Tibial nerve (tissue), 4 donors: ENCODE results near the gene GAB1. TPM values are rescaled to one million over a fixed set of nuclear protein-coding genes. Genes with fewer than 3 reads are reported as not detected.

Source experiments
- DNase-seq, 2 donors: peaks; one replicate each; pipeline ENCODE4 v3.0.0-alpha.2; 2019; ENCODE audit warnings: low spot score in 2 of 2
- H3K27ac ChIP-seq, 4 donors: fragments of 200-600 bp; sonication (generic) in 3 of 4; one replicate each; pipeline ENCODE4 v1.5.1; 2017 to 2019; ENCODE audit warnings: mild to moderate bottlenecking in 1 of 4
- H3K27me3 ChIP-seq, 2 donors: fragments of 200-600 bp; sonication (generic) in 1 of 2; one replicate each; pipeline versions ENCODE4 v1.5.1 to v1.6.0; 2017 to 2019
- H3K36me3 ChIP-seq, 3 donors: fragments of 200-600 bp; sonication (generic); one replicate each; pipeline ENCODE4 v1.5.1; 2018 to 2019
- H3K4me1 ChIP-seq, 4 donors: fragments of 200-600 bp; sonication (generic) in 3 of 4; one replicate each; pipeline ENCODE4 v1.5.1; 2017 to 2019
- H3K4me3 ChIP-seq, 4 donors: fragments of 200-600 bp; sonication (generic) in 3 of 4; one replicate each; pipeline ENCODE4 v1.5.1; 2017 to 2019; ENCODE audit warnings: mild to moderate bottlenecking in 1 of 4, moderate library complexity in 1 of 4
- H3K9me3 ChIP-seq, 4 donors: fragments of 200-600 bp; sonication (generic) in 3 of 4; one replicate each; pipeline ENCODE4 v1.5.1; 2017 to 2019
- EP300 ChIP-seq, 2 donors: sonication (generic); formaldehyde crosslinking; IDR thresholded peaks; one replicate each; pipeline ENCODE4 v1.6.1; 2017; ENCODE audit warnings: antibody characterized with exemption in 2 of 2, mild to moderate bottlenecking in 1 of 2
- POLR2A ChIP-seq, 2 donors: fragments of 450-650 bp; IDR thresholded peaks; one replicate each; pipeline ENCODE4 v1.6.1; 2017; ENCODE audit warnings: antibody characterized with exemption in 2 of 2, mild to moderate bottlenecking in 2 of 2, moderate library complexity in 2 of 2
- WGBS, 2 donors: methylation state at CpG; one replicate each; pipeline ENCODE4 v1.1.5; 2018; 5-methylcytosine and 5-hydroxymethylcytosine counted together
- total RNA-seq, 4 donors: library from RNA; depleted of rRNA; stranded (reverse); fragments of >200 nt; gene quantifications; one replicate each; pipeline ENCODE4 v1.1.0, GENCODE V29; 2016
- TF ChIP-seq, protein P1 (sequence below), 5 experiments: fragments of 200-600 bp in 3 of 5; fragments of 450-650 bp in 2 of 5; sonication (generic) in 3 of 5; IDR thresholded peaks; one replicate each; pipeline ENCODE4 v1.5.1; 2016 to 2019; ENCODE audit warnings: antibody characterized with exemption in 5 of 5, mild to moderate bottlenecking in 3 of 5, moderate library complexity in 2 of 5

The GAB1 gene
- total RNA-seq, 4 donors from 2014 or later = 50.7 to 123 (median 81.4) TPM

DNA sequence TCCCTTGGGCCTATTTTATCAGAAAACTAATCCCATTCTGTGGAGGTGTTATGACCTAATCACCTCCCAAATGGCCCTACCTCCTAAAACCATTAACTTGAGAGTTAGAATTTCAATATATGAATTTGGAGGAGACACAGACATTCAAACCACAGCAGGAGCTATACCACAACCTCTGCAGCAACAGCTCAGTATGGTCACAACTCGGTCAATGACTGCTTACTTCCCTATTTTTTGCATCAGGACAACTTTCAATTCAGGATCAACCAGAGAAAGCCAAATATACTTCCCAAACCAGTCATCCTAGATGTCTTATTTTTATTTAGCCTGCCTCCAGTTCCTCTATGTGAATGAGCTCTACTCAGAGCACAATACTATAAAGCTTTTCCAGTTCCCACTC lies 165.6 kb downstream of the GAB1 start:
- H3K4me3 ChIP-seq = no peak overlapping the region
- TF ChIP-seq, protein P1, sequence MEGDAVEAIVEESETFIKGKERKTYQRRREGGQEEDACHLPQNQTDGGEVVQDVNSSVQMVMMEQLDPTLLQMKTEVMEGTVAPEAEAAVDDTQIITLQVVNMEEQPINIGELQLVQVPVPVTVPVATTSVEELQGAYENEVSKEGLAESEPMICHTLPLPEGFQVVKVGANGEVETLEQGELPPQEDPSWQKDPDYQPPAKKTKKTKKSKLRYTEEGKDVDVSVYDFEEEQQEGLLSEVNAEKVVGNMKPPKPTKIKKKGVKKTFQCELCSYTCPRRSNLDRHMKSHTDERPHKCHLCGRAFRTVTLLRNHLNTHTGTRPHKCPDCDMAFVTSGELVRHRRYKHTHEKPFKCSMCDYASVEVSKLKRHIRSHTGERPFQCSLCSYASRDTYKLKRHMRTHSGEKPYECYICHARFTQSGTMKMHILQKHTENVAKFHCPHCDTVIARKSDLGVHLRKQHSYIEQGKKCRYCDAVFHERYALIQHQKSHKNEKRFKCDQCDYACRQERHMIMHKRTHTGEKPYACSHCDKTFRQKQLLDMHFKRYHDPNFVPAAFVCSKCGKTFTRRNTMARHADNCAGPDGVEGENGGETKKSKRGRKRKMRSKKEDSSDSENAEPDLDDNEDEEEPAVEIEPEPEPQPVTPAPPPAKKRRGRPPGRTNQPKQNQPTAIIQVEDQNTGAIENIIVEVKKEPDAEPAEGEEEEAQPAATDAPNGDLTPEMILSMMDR (IDR thresholded peaks at IDR 0.05) = no peak
- TF ChIP-seq EP300 (IDR thresholded peaks at IDR 0.05) = no peak
- no peak for TF ChIP-seq POLR2A (IDR thresholded peaks at IDR 0.05)
- WGBS, 2 donors = 71 to 77% methylated on average over 1 of the region's 1 CpG
- H3K36me3 ChIP-seq = no peaks in the 10 kb centered on the region
- H3K4me1 ChIP-seq = no peaks in the 10 kb centered on the region
- no peak for DNase-seq
- H3K27ac ChIP-seq = no peak overlapping the region
- no peaks in the 10 kb centered on the region for H3K9me3 ChIP-seq
- no peaks in the 10 kb centered on the region for H3K27me3 ChIP-seq

DNA sequence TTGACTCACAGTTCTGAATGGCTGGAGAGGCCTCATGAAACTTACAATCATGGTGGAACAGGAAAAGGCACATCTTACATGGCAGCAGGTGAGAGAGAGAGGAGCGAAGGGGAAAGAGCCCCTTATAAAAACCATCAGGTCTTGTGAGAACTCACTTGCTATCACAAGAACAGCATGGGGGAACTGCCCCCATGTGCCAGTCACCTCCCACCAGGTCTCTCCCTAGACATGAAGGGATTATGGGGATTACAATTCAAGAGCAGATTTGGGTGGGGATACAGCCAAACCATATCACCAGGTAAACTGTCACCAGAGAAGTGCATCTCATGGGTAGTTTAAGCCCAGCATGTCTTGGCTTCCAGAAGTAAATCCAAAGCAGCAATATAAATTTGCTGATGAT lies 169.4 kb downstream of the GAB1 start:
- no peak for DNase-seq
- Histone ChIP-seq H3K4me3 (no peak overlapping the region), H3K9me3 (no peaks in the 10 kb centered on the region), H3K27me3 (no peaks in the 10 kb centered on the region), H3K27ac (no peak overlapping the region), H3K36me3 (no peaks in the 10 kb centered on the region), H3K4me1 (no peaks in the 10 kb centered on the region)
- no peak for TF ChIP-seq EP300 (IDR thresholded peaks at IDR 0.05)
- TF ChIP-seq, protein P1 (IDR thresholded peaks at IDR 0.05) = no peak
- TF ChIP-seq POLR2A (IDR thresholded peaks at IDR 0.05) = no peak
- WGBS, 2 donors = 85 to 93% methylated on average over 1 of the region's 1 CpG

DNA sequence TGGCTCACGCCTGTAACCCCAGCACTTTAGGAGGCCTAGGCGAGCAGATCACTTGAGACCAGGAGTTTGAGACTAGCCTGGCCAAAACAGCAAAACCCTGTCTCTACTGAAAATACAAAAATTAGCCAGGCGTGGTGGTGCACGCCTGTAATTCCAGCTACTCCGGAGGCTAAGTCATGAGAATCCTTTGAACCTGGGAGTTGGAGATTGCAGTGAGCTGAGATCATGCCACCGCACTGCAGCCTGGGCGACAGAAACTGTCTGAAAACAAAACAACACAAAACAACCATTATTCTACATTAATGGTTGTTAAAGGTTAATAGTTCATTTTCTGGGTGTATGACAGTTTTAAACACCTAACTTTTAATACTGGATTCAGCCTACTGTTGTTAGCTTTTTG lies 175.2 kb downstream of the GAB1 start:
- no peak for TF ChIP-seq POLR2A (IDR thresholded peaks at IDR 0.05)
- TF ChIP-seq EP300 (IDR thresholded peaks at IDR 0.05) = no peak
- TF ChIP-seq, protein P1 (IDR thresholded peaks at IDR 0.05) = no peak

DNA sequence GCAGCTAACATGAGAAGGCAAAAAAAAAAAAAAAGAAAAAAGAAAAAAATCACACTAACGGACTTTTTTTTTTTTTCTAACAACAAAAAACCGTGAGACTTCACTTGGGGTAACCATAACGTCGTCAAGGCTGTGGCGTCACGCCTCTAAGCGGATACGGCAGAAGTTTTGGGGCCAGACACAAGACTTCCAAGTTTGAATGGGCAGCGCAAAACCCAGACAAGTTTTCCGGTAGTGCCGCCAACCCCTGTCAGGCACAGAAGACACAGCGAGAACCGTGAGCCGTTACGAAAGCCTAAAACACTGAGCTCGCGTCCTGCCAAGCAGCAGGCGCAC lies 176.3 kb downstream of the GAB1 start:
- Histone ChIP-seq H3K27me3 (no peaks in the 10 kb centered on the region), H3K4me3 (peak overlapping the region; percentile 74 to 95 (median 90)), H3K36me3 (peaks cover 0 to 5% (median 0%) of the 10 kb centered on the region in 3 donors), H3K4me1 (peaks cover 3 to 32% (median 23%) of the 10 kb centered on the region in 4 donors), H3K27ac (peak overlapping the region; percentile 88 to 100 (median 98)), H3K9me3 (no peaks in the 10 kb centered on the region)
- peak in 1 of 2 donors; percentile 33 for TF ChIP-seq POLR2A (IDR thresholded peaks at IDR 0.05)
- TF ChIP-seq, protein P1 (IDR thresholded peaks at IDR 0.05) = no peak
- 0% methylated on average over 14 to 18 of the region's 18 CpGs for WGBS, 2 donors
- no peak for DNase-seq

More for the DNA sequence above, 175.2 kb downstream of the GAB1 start:
- no peak overlapping the region for H3K27ac ChIP-seq
- no peaks in the 10 kb centered on the region for H3K27me3 ChIP-seq
- H3K4me3 ChIP-seq = no peak overlapping the region
- peaks cover 3 to 22% (median 16%) of the 10 kb centered on the region in 4 donors for H3K4me1 ChIP-seq
- no peaks in the 10 kb centered on the region for H3K9me3 ChIP-seq
- no peak for DNase-seq
- 88 to 92% methylated on average over 7 of the region's 7 CpGs for WGBS, 2 donors
- H3K36me3 ChIP-seq = no peaks in the 10 kb centered on the region

DNA sequence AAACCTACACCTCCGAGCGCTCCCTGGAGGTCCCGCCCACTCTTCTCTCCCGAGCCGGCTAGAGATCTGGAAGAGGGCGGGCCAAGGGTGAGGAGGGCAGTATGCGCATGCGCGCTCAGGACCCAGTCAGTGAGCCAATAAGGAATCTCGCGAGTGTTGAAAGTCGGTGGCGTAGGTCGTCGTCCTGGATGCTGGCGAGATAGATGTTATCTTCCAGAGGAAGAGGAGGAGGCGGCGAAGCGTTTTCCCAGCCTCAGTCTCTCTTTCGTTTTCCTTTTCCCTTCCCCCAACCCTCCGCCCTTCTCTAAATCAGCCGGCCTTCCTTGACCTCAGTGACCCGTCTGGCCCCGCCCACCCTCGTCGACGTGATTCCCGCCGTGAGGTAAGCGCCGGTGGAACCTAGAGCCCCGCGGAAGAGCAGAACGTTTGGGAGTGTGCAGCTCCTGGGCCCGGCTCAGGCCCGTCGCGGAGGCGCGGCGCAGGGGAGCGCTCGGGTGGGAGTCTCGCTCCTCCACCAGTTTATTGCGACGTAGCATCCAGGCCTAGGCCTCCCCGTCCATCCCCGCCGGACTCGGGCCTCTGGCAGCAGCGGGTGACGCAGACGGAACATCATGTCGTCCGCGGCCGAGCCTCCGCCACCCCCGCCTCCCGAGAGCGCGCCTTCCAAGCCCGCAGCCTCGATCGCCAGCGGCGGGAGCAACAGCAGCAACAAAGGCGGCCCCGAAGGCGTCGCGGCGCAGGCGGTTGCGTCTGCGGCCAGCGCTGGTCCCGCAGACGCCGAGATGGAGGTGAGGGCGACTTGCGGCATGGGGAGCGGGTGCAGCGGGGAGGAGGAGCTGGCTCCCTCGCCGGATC lies 176.9 kb downstream of the GAB1 start, which contains the start of gene SMARCA5:
TSS of gene SMARCA5 (plus strand) at position 389 of the 855 bp plus-strand sequence. CDS start at position 612, 223 bp downstream.
- peak within 1 kb of the TSS; percentile 74 to 95 (median 90) for H3K4me3 ChIP-seq
- no peaks in the 10 kb centered on the region for H3K9me3 ChIP-seq
- peaks cover 0 to 11% (median 0%) of the 10 kb centered on the region in 3 donors for H3K36me3 ChIP-seq
- H3K27ac ChIP-seq = peak within 1 kb of the TSS; percentile 88 to 100 (median 98)
- 0 to 1% methylated on average over 50 to 85 of the region's 86 CpGs for WGBS, 2 donors
- peaks cover 3 to 38% (median 26%) of the 10 kb centered on the region in 4 donors for H3K4me1 ChIP-seq
- no peaks in the 10 kb centered on the region for H3K27me3 ChIP-seq
- TF ChIP-seq EP300 (IDR thresholded peaks at IDR 0.05) (peak; percentile 37 to 97), POLR2A (IDR thresholded peaks at IDR 0.05) (peak; percentile 54 to 90)
- TF ChIP-seq, protein P1 (IDR thresholded peaks at IDR 0.05) = no peak
- DNase-seq = peak; percentile 90 to 93
